Nephron (organoid): ENCODE measurements around the gene OLFM4.
A peak's percentile ranks its signal among the peaks of the same experiment; 100 is the strongest.

Source experiments
- H3K27ac Mint-ChIP-seq, 3 experiments: 2 replicates each; pipeline ENCODE4 v1.8.0; 2020; ENCODE audit warnings: mixed read lengths in 3 of 3, mild to moderate bottlenecking in 2 of 3, moderate library complexity in 1 of 3
- H3K27me3 Mint-ChIP-seq: 2 replicates; pipeline ENCODE4 v1.8.0; 2021; ENCODE audit warnings: low read depth, mild to moderate bottlenecking, moderate library complexity, mixed read lengths
- H3K36me3 Mint-ChIP-seq: 2 replicates; pipeline ENCODE4 v1.8.0; 2020; ENCODE audit warnings: low read depth, mixed read lengths
- H3K4me1 Mint-ChIP-seq: 2 replicates; pipeline ENCODE4 v1.8.0; 2020; ENCODE audit warnings: mixed read lengths
- H3K4me3 Mint-ChIP-seq, 3 experiments: 2 replicates each; pipeline ENCODE4 v1.8.0; 2020; ENCODE audit warnings: mild to moderate bottlenecking in 3 of 3, mixed read lengths in 3 of 3, moderate library complexity in 2 of 3
- H3K9me3 Mint-ChIP-seq: 2 replicates; pipeline ENCODE4 v1.8.0; 2020; ENCODE audit warnings: mixed read lengths
- CTCF ChIP-seq, 3 experiments: fragments of 200-600 bp; sonication (generic); IDR thresholded peaks; one replicate each; pipeline ENCODE4 v1.5.0; 2021; ENCODE audit warnings: antibody characterized with exemption in 3 of 3; ENCODE audit not compliant: unreplicated experiment in 3 of 3

Gene OLFM4

DNA sequence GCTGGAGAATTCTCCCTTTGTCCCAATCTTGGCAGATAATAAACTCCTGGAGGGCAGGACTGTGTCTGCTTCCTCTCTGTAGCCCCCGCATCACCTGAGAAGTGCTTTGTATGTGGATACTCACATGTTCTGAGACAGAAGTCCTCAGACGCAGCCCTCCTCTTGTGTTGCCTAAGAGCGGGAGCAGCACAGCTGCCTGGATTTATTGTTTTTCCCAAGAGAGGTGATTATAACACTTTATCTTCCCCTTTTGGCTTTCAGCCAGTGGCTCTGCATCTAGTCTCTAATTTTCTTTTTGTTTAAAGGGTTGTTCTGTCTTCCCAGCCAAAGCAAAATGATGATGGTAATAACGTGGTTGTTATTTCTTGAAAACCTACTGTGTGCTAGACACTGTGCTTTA, 36.1 kb downstream of the OLFM4 start:
- H3K4me1 Mint-ChIP-seq, result peaks cover 36% of the 10 kb centered on the region

GRCh38 chr13:53066411-53066810, 37.8 kb downstream of the OLFM4 start:
- no peak for TF ChIP-seq CTCF (IDR thresholded peaks at IDR 0.05; ENCODE audit: unreplicated experiment in 3 of 3)
- Mint-ChIP-seq H3K27ac (no peak overlapping the region), H3K4me3 (no peak overlapping the region), H3K27me3 (peaks cover 22% of the 10 kb centered on the region), H3K4me1 (peaks cover 36% of the 10 kb centered on the region), H3K36me3 (no peaks in the 10 kb centered on the region), H3K9me3 (no peaks in the 10 kb centered on the region)

More for the DNA sequence above, 36.1 kb downstream of the OLFM4 start:
- Mint-ChIP-seq H3K27ac (peak overlapping the region in 1 of 3 experiments; percentile 36), H3K36me3 (no peaks in the 10 kb centered on the region), H3K4me3 (no peak overlapping the region), H3K9me3 (no peaks in the 10 kb centered on the region), H3K27me3 (peaks cover 33% of the 10 kb centered on the region)
- no peak for TF ChIP-seq CTCF (IDR thresholded peaks at IDR 0.05; ENCODE audit: unreplicated experiment in 3 of 3)

DNA sequence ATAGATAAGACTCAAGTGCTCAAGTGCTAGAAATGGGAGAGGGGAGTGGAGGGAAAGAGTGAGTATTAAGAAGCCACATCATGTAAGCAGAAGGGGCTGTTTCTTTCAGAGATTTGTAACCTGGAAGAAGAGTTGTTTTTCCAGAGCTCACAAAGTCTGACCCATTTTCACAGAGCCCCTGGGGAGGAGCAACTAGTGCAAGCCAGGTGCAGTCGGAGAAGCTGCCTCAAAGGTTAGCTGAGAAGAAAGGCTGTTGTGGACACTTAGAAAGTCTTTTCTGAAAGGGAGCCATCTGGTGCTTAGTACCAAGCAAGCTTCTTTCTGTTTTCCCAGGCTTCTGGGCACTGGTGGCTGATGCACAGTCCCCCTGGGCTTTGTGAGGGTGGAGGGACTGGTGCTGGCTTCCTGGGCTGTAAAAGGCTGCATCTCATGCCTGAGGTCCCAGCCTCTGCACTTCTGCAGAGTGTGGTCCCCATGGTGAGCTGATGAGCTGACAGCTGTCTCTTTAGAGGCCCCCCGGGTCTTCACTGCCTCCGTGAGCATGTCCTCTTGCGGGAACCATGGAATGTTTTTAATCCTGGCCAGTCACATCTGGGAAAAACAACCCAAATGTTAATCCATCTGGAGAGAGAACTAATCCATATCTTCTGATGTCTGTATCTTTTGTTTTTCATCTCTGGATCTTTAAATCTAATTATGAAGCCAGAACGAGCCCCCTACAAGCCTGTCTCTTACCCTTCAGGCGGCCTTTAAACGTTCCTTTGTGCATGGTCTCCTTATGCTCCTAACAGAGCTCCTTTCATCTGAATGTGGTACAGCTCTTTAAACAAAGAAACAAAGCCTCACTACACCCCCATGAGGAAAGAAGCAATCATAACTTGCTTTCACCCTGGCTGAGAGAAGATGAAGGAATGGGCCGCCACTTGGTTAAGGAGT, 40.2 kb downstream of the OLFM4 start:
- H3K27me3 Mint-ChIP-seq, result peaks cover 11% of the 10 kb centered on the region
- peak overlapping the region in 2 of 3 experiments; percentile 15 to 23 for H3K4me3 Mint-ChIP-seq
- TF ChIP-seq CTCF (IDR thresholded peaks at IDR 0.05; ENCODE audit: unreplicated experiment in 3 of 3), result peak in 2 of 3 experiments; percentile 16 to 25
- H3K27ac Mint-ChIP-seq, result peak overlapping the region; percentile 44 to 88 (median 79)
- no peaks in the 10 kb centered on the region for H3K9me3 Mint-ChIP-seq
- H3K36me3 Mint-ChIP-seq, result no peaks in the 10 kb centered on the region
- peaks cover 22% of the 10 kb centered on the region for H3K4me1 Mint-ChIP-seq

DNA sequence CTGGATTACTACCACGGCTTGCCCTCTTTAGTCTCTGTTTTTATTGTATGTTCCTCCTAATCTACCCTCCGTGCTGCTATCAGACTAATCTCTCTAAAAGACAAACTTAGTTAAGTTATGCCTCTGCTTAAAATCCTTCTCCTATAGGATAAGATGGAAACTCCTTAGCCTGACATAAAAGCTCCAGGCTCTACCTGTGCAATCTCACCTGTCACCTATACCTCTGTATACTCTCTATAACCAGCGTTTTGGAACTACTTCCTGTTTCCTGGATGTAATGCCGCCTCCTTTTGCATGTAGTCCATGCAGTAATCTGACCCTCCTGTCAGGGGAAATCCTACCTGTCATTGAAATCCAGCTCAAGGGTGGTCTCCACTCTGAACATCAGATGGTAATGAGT, 41.2 kb downstream of the OLFM4 start:
- Mint-ChIP-seq H3K27me3 (peaks cover 5% of the 10 kb centered on the region), H3K9me3 (no peaks in the 10 kb centered on the region), H3K4me1 (peaks cover 15% of the 10 kb centered on the region), H3K4me3 (no peak overlapping the region), H3K36me3 (no peaks in the 10 kb centered on the region), H3K27ac (peak overlapping the region in 1 of 3 experiments; percentile 36)
- no peak for TF ChIP-seq CTCF (IDR thresholded peaks at IDR 0.05; ENCODE audit: unreplicated experiment in 3 of 3)

DNA sequence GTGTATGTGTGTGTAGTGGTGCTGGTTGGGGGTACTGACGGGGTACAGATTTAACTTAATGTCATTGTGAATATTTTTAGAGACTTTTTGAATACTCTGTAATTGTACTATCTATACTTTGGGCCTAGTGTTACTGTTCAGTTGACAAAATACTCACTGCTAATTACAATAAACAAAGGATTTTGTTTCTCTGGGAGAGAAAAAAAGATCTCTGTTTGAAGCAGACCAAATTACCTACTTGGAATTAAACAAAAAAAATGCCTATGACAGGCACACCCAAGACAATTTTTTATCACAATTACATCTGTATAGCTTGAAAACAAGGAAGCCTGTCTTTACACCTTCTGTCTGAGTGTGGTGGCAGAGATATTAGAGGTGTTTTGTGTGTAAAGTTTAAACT, 45.1 kb downstream of the OLFM4 start:
- H3K4me3 Mint-ChIP-seq, result no peak overlapping the region

More for the DNA sequence above, 45.1 kb downstream of the OLFM4 start:
- Mint-ChIP-seq H3K36me3 (peaks cover 5% of the 10 kb centered on the region), H3K9me3 (peaks cover 7% of the 10 kb centered on the region), H3K4me1 (peaks cover 5% of the 10 kb centered on the region), H3K27me3 (peaks cover 10% of the 10 kb centered on the region), H3K27ac (peak overlapping the region in 1 of 3 experiments; percentile 23)
- no peak for TF ChIP-seq CTCF (IDR thresholded peaks at IDR 0.05; ENCODE audit: unreplicated experiment in 3 of 3)
